Measurements from ENCODE around the gene RASA3.

RASA3 gene

GRCh38 chr13:113930671-113931637 lies 201.5 kb downstream of the RASA3 start:
- CTCF ChIA-PET = interaction anchor here (0.7 to 1.0 kb wide), 3 partner anchors 10 to 295 kb away, joined by 3 read pairs; no protein-coding TSS in a partner anchor
- no peak for DNase-seq (ENCODE audit: low read depth, low spot score)

GRCh38 chr13:113929628-113930615 lies 202.5 kb downstream of the RASA3 start:
- no peak for TF ChIP-seq CTCF (IDR thresholded peaks at IDR 0.05; ENCODE audit: insufficient read depth, low read length, missing control alignments)
- ChIA-PET CTCF (interaction anchor here (0.7 to 1.5 kb wide), 5 partner anchors 9 to 296 kb away, joined by 3 to 8 read pairs (median 3); no protein-coding TSS in a partner anchor), POLR2A (no interaction called here)
- DNase-seq (ENCODE audit: low read depth, low spot score) = no peak
- H3K4me3 ChIP-seq (ENCODE audit: low read depth, low read length) = no peak overlapping the region

More at GRCh38 chr13:113930671-113931637, 201.5 kb downstream of the RASA3 start:
- no peak for TF ChIP-seq CTCF (IDR thresholded peaks at IDR 0.05; ENCODE audit: insufficient read depth, low read length, missing control alignments)
- H3K4me3 ChIP-seq (ENCODE audit: low read depth, low read length) = no peak overlapping the region
- POLR2A ChIA-PET = no interaction called here

- DNase-seq (ENCODE audit: low read depth, low spot score) = no peak
- H3K4me3 ChIP-seq (ENCODE audit: low read depth, low read length) = no peak overlapping the region
- ChIA-PET POLR2A (interaction anchor here (0.7 to 1.8 kb wide), 6 partner anchors 31 to 150 kb away, joined by 3 to 7 read pairs (median 4); no protein-coding TSS in a partner anchor), CTCF (interaction anchor here (1.5 kb wide), 2 partner anchors 20 to 24 kb away, joined by 4 to 8 read pairs; no protein-coding TSS in a partner anchor)
- TF ChIP-seq CTCF (IDR thresholded peaks at IDR 0.05; ENCODE audit: insufficient read depth, low read length, missing control alignments) = no peak
Measured at GRCh38 chr13:113928685-113929627, 203.5 kb downstream of the RASA3 start.

Data from AG04449 (cell line).